ENCODE data around the gene CBFB. TPM values are rescaled to one million over a fixed set of nuclear protein-coding genes. Genes with fewer than 3 reads are reported as not detected.

The CBFB gene
- total and polyA plus RNA-seq, 2 of the 13 experiments (the other 11 are each of a cell fraction or from before 2014, with no cell fraction given): 22.1 to 70.8 TPM

GRCh38 chr16:67025210-67025550 lies 3.8 kb upstream of the CBFB start (continued):
- TF ChIP-seq SETDB1 (CRISPR knock-in tag; IDR thresholded peaks at IDR 0.05; ENCODE audit: borderline replicate concordance): no peak
- 0 out of 2 replicates have a peak, but pooled peaks have one; percentile 58 for TF ChIP-seq ZNF878 (CRISPR knock-in tag; IDR thresholded peaks at IDR 0.05)
- TF ChIP-seq GATAD2A (CRISPR knock-in tag; IDR thresholded peaks at IDR 0.05): peak; percentile 59; the same call in 1 of the 2 replicates
- TF ChIP-seq ETV5 (CRISPR knock-in tag; IDR thresholded peaks at IDR 0.05; ENCODE audit: borderline replicate concordance): peak; percentile 43; the same call in 1 of the 2 replicates
- no peak for TF ChIP-seq THAP8 (CRISPR knock-in tag; IDR thresholded peaks at IDR 0.05; ENCODE audit: borderline replicate concordance)
- TF ChIP-seq, protein P1, sequence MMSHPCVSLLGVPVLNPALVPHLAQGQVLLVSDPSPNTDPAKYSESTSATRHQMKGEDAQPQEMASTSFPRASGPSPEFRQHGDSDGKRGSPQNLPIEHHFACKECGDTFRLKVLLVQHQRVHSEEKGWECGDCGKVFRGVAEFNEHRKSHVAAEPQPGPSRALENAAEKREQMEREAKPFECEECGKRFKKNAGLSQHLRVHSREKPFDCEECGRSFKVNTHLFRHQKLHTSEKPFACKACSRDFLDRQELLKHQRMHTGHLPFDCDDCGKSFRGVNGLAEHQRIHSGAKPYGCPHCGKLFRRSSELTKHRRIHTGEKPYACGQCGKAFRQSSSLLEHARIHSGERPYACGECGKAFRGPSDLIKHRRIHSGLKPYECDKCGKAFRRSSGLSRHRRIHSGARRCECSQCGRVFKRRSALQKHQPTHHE (CRISPR knock-in tag; IDR thresholded peaks at IDR 0.05; ENCODE audit: borderline replicate concordance): no peak
- peak; percentile 67 for TF ChIP-seq XRCC5 (optimal IDR thresholded peaks at IDR 0.05; ENCODE audit: low read length)
- no peak for TF ChIP-seq SOX13 (IDR thresholded peaks at IDR 0.05)
- peak in 1 of 2 experiments; percentile 31; a peak in 1 of 4 replicates for TF ChIP-seq SOX13 (CRISPR knock-in tag; conservative IDR thresholded peaks at IDR 0.05 in 1 of 2, IDR thresholded peaks at IDR 0.05 in 1 of 2)
- TF ChIP-seq ZNF792 (CRISPR knock-in tag; IDR thresholded peaks at IDR 0.05): peak; percentile 44; the same call in 1 of the 2 replicates
- TF ChIP-seq ELF3 (CRISPR knock-in tag; IDR thresholded peaks at IDR 0.05): 0 out of 2 replicates have a peak, but pooled peaks have one; percentile 48
- TF ChIP-seq ZFP90 (CRISPR knock-in tag; IDR thresholded peaks at IDR 0.05; ENCODE audit: borderline replicate concordance): no peak
- 0 out of 2 replicates have a peak, but pooled peaks have one; percentile 12 for TF ChIP-seq HMG20B (CRISPR knock-in tag; conservative IDR thresholded peaks at IDR 0.05)
- TF ChIP-seq, protein P2, sequence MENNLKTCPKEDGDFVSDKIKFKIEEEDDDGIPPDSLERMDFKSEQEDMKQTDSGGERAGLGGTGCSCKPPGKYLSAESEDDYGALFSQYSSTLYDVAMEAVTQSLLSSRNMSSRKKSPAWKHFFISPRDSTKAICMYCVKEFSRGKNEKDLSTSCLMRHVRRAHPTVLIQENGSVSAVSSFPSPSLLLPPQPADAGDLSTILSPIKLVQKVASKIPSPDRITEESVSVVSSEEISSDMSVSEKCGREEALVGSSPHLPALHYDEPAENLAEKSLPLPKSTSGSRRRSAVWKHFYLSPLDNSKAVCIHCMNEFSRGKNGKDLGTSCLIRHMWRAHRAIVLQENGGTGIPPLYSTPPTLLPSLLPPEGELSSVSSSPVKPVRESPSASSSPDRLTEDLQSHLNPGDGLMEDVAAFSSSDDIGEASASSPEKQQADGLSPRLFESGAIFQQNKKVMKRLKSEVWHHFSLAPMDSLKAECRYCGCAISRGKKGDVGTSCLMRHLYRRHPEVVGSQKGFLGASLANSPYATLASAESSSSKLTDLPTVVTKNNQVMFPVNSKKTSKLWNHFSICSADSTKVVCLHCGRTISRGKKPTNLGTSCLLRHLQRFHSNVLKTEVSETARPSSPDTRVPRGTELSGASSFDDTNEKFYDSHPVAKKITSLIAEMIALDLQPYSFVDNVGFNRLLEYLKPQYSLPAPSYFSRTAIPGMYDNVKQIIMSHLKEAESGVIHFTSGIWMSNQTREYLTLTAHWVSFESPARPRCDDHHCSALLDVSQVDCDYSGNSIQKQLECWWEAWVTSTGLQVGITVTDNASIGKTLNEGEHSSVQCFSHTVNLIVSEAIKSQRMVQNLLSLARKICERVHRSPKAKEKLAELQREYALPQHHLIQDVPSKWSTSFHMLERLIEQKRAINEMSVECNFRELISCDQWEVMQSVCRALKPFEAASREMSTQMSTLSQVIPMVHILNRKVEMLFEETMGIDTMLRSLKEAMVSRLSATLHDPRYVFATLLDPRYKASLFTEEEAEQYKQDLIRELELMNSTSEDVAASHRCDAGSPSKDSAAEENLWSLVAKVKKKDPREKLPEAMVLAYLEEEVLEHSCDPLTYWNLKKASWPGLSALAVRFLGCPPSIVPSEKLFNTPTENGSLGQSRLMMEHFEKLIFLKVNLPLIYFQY (CRISPR knock-in tag; IDR thresholded peaks at IDR 0.05; ENCODE audit: borderline replicate concordance): 0 out of 2 replicates have a peak, but pooled peaks have one; percentile 26
- TF ChIP-seq SALL2 (CRISPR knock-in tag; IDR thresholded peaks at IDR 0.05): no peak
- 0 out of 2 replicates have a peak, but pooled peaks have one; percentile 17 for TF ChIP-seq ZNF205 (CRISPR knock-in tag; IDR thresholded peaks at IDR 0.05)
- no peak for TF ChIP-seq ZNF607 (CRISPR knock-in tag; IDR thresholded peaks at IDR 0.05; ENCODE audit: borderline replicate concordance)
- TF ChIP-seq NCOA5 (CRISPR knock-in tag; IDR thresholded peaks at IDR 0.05): no peak
- peak; percentile 63; the same call in 1 of the 2 replicates for TF ChIP-seq ZNF331 (CRISPR knock-in tag; IDR thresholded peaks at IDR 0.05)
- TF ChIP-seq ZNF644 (CRISPR knock-in tag; IDR thresholded peaks at IDR 0.05; ENCODE audit: low read depth): peak; percentile 63; the same call in 1 of the 2 replicates
- peak; percentile 37; the same call in 1 of the 2 replicates for TF ChIP-seq ZNF263 (CRISPR knock-in tag; IDR thresholded peaks at IDR 0.05)
- peak in 1 of 2 experiments; percentile 16; a peak in 1 of 4 replicates for TF ChIP-seq NR2F1 (CRISPR knock-in tag; IDR thresholded peaks at IDR 0.05)
- TF ChIP-seq ZFP36L2 (CRISPR knock-in tag; IDR thresholded peaks at IDR 0.05): no peak
- TF ChIP-seq HOXA9 (CRISPR knock-in tag; IDR thresholded peaks at IDR 0.05; ENCODE audit: borderline replicate concordance): no peak
- TF ChIP-seq BRCA1 (CRISPR knock-in tag; IDR thresholded peaks at IDR 0.05): no peak
- TF ChIP-seq ZNF264 (CRISPR knock-in tag; IDR thresholded peaks at IDR 0.05): 0 out of 2 replicates have a peak, but pooled peaks have one; percentile 30
